DMS114 treated with DMSO at 0.1 percent for 48 hours (cell line): ENCODE measurements around the gene OR6S1.
"Not testable (repeated sequence)": the region's sequence is repeated elsewhere in the genome, so short reads cannot be mapped to it uniquely, and the experiment has no call there.

Experiments used
- DNase-seq: peaks from one replicate; lab custom pipeline; 2025; ENCODE audit not compliant: unreplicated experiment; lab: John Stamatoyannopoulos, UW

Gene OR6S1

GRCh38 chr14:20631880-20632389, 9.6 kb downstream of the OR6S1 start:
- no peak for DNase-seq

DNA sequence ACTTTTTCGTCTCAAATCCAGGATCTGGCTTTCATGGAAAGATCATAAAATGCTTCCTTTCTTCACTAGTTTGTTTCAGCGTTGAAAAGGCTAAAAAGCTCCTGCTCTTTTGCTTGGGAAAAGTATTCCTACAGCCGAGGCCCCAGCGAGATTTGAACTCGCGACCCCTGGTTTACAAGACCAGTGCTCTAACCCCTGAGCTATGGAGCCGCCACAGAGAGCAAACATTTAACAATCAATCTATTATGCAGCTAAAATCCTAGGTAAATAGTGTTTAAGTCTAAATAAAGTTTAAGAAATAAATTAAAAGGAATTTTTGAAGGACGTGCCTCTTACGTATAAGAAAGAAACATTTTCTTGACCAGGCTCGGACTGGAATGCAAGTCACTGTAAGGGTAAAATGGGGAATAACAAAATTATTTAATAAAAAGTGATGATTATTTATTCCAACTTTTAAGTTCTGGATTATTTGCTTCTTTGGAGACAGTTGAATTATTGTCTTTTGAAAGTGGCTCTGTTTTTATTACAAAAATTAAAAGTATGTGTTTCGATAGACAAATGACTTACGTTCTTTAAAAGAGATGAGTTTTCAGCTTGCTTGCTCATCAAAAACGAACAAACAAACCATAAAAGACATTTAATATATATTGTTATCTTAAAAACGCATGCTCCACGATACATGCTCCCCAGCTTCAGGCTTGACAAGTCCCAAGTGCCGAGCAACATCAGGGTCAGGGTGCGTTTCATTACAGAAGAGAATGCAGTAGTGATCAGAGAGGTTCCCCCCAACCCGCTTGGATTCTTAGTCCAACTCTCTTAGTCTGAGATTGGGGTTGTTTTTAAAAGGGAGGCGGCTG, 10.2 kb downstream of the OR6S1 start:
- DNase-seq: peak; percentile 51

GRCh38 chr14:20630340-20631022, 11.0 kb downstream of the OR6S1 start:
- DNase-seq: peak; percentile 40

GRCh38 chr14:20628063-20628854, 13.2 kb downstream of the OR6S1 start:
- no peak for DNase-seq

GRCh38 chr14:20627346-20628027, 14.0 kb downstream of the OR6S1 start:
- no peak for DNase-seq

- no peak for DNase-seq
Measured at GRCh38 chr14:20626274-20626673, 15.2 kb downstream of the OR6S1 start.

- no peak for DNase-seq
Measured at GRCh38 chr14:20624495-20625070, 16.9 kb downstream of the OR6S1 start.

- DNase-seq: no peak
Measured at GRCh38 chr14:20623798-20624197, 17.7 kb downstream of the OR6S1 start.

- DNase-seq: no peak
Measured at GRCh38 chr14:20622816-20623291, 18.6 kb downstream of the OR6S1 start.

DNA sequence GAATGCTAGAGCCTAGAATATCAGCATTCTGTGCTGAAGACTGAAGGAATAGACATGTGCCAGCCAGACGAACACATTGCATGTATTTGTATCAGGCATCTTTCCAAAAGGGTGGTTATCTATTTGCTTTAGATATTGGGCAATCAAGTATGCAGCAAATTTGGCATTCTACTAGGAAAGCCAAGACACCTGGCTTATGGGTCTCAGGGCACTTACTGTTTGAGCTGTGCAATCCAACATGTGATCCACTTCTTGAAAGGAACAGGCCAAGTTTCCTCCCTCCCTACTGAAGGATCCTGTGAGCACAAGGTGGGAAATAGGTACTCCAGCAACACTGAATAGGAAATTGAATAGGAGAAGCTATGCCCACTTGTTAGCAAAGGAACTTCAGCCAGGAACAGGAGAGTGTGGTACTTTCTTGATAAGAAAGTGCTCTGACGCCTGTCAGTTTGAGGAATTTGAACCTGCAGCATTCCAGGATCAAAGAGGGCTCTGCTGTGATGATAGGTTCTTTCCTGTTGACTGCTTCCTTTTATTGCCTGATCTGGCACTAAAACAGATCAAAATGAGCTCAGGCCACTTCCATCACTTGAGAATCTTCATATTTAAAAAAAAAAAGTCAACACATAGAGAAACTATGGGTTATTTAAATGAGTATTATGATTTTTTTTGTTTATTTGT, 20.6 kb downstream of the OR6S1 start:
- no peak for DNase-seq

DNA sequence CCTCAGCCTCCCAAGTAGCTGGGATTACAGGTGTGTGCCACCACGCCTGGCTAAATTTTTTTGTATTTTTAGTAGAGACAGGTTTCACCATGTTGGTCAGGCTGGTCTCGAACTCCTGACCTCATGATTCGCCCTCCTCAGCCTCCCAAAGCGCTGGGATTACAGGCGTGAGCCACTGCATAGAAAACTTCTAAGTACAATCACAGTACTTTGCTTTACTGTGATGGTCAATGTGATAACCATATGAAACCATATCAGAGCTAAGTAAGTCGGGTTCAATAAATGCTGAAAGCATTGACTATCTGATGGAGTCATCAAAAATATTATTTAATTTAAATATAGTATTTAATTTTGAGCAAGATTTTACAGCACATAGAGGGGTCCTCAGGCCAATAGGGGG, 21.8 kb downstream of the OR6S1 start:
- DNase-seq: not testable (repeated sequence)

DNA sequence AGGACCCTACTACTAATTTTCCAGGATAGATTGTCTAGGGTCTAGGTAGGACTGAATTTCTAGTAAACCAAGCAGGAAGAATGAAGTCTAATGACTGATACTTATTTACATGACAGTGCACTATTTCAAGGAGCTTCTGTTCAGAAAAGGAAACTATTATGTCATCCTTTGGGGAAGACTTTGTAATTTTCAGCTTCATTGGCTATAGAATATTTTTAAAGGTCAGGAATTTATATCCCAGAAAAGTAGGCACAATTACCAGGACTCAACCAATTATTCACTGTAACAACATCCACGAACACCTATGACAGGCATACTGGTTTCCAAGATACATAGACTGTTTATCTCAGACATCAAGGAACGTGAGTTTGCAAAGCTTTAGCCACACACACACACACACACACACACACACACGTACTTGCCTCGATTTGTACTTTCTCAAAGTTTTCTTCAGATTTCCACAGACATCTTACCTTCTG, 23.2 kb downstream of the OR6S1 start:
- no peak for DNase-seq

DNA sequence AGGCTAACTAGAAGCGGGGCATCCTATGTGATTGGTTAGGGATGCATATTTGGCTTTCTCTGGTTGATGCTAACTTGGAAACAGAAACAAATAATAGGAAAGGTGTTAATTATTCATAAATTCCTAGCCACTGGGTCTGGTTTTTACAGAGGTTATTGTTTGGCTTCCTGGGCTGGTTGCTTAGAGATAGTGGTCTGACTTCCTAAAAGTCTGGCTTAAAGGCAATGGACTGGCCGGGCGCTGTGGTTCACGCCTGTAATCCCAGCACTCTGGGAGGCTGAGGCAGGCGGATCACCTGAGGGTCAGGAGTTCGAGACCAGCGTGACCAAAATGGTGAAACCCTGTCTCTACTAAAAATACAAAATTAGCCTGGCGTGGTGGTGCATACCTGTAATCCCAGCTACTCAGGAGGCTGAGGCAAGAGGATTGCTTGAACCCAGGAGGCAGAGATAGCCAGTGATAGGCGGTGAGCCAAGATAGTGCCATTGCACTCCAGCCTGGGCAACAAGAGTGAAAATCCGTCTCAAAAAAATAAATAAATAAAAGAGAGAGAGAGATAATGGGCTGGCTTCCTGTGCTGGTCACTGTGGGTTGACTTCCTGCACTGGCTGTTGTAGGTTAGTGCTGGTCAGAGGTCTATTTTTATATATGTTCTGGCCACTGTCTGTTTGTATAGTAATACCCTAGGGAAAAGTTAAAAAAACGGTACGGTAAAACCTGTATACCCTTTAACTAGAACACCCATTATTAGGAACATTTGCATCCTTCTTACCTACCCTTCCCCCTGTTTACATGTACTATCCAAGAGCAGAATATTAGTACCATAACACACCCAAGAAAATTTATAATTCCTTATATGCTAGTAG, 24.1 kb downstream of the OR6S1 start:
- DNase-seq: no peak

DNA sequence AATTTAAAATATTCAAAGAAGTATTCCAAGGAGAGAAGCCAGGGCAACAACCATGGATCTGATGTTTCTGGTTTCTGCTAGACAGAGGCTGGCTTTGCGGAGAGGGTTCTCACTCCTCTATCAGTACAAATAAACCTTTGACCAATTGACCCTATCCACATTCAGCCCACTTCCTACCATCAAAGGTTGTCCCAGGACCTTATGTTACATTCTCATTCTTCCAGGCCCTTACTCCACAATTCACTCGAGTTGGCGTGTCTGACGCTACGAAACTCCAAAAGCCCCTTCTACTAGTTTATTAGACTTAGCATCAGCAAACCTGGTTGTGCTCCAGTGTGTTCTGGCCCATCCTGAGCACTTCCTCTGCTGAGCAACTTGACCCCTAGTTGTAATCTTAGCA, 25.5 kb downstream of the OR6S1 start:
- DNase-seq: no peak

GRCh38 chr14:20614038-20614840, 27.3 kb downstream of the OR6S1 start:
- DNase-seq: no peak

GRCh38 chr14:20613094-20614037, 28.1 kb downstream of the OR6S1 start:
- peak; percentile 92 for DNase-seq

- no peak for DNase-seq
Measured at GRCh38 chr14:20612403-20612802, 29.1 kb downstream of the OR6S1 start.
